ENCODE measurements around the gene PELO. TPM values are rescaled to one million over a fixed set of nuclear protein-coding genes. Genes with fewer than 3 reads are reported as not detected.

PELO gene
- total and polyA plus RNA-seq, 9 of the 15 experiments (the other 6 are each of a cell fraction or from before 2014, with no cell fraction given): 5.8 to 14.6 (median 9.6) TPM

GRCh38 chr5:52831786-52832511 is 44.2 kb downstream of the PELO start:
- ChIA-PET CTCF (ENCODE audit: low intra/inter-chr PET ratio) (no interaction called here), POLR2A (interaction anchor here (1.2 kb wide), 1 partner anchor 9 kb away, joined by 3 read pairs; no protein-coding TSS in a partner anchor)
- in situ Hi-C loops (cut with MboI) (no loop called here), intact Hi-C loops (cut with micrococcal nuclease) (no loop called here)
- H3K36me3 ChIP-seq (ENCODE audit: control insufficient read depth, insufficient read depth, low read length): no peaks in the 10 kb centered on the region
- no peak overlapping the region for H3K4me3 ChIP-seq
- H3K4me2 ChIP-seq (ENCODE audit: insufficient read depth, low read length): no peak overlapping the region
- H3K9ac ChIP-seq (ENCODE audit: insufficient read depth in 1 of 2, low read depth in 2 of 2, low read length in 2 of 2): no peak overlapping the region
- no peak for FAIRE-seq
- H3K79me2 ChIP-seq (ENCODE audit: control insufficient read depth, insufficient read depth, low read length): no peaks in the 10 kb centered on the region
- H4K20me1 ChIP-seq (replicated peaks; ENCODE audit: control insufficient read depth, insufficient read depth, low read length): no peaks in the 10 kb centered on the region
- no peak for ATAC-seq
- H3K9me3 ChIP-seq (replicated peaks; ENCODE audit: control insufficient read depth, insufficient read depth, low read depth, low read length): no peaks in the 10 kb centered on the region
- TF ChIP-seq EGR1 (conservative IDR thresholded peaks at IDR 0.05) (no peak), ZNF583 (CRISPR knock-in tag; IDR thresholded peaks at IDR 0.05) (no peak), CBX1 (IDR thresholded peaks at IDR 0.05; ENCODE audit: low read depth) (no peak), RAD51 (IDR thresholded peaks at IDR 0.05; ENCODE audit: borderline replicate concordance, low read depth) (no peak), HNRNPH1 (optimal IDR thresholded peaks at IDR 0.05; ENCODE audit: low read depth, low read length) (no peak), TCF7L2 (IDR thresholded peaks at IDR 0.05; ENCODE audit: low read depth, low read length) (no peak), SMAD1 (IDR thresholded peaks at IDR 0.05; ENCODE audit: low read depth, low read length, partially characterized antibody) (no peak), GATA2 (CRISPR knock-in tag; IDR thresholded peaks at IDR 0.05) (no peak), DIDO1 (tag; IDR thresholded peaks at IDR 0.05; ENCODE audit: low read depth) (no peak)
- TF ChIP-seq, protein P1, sequence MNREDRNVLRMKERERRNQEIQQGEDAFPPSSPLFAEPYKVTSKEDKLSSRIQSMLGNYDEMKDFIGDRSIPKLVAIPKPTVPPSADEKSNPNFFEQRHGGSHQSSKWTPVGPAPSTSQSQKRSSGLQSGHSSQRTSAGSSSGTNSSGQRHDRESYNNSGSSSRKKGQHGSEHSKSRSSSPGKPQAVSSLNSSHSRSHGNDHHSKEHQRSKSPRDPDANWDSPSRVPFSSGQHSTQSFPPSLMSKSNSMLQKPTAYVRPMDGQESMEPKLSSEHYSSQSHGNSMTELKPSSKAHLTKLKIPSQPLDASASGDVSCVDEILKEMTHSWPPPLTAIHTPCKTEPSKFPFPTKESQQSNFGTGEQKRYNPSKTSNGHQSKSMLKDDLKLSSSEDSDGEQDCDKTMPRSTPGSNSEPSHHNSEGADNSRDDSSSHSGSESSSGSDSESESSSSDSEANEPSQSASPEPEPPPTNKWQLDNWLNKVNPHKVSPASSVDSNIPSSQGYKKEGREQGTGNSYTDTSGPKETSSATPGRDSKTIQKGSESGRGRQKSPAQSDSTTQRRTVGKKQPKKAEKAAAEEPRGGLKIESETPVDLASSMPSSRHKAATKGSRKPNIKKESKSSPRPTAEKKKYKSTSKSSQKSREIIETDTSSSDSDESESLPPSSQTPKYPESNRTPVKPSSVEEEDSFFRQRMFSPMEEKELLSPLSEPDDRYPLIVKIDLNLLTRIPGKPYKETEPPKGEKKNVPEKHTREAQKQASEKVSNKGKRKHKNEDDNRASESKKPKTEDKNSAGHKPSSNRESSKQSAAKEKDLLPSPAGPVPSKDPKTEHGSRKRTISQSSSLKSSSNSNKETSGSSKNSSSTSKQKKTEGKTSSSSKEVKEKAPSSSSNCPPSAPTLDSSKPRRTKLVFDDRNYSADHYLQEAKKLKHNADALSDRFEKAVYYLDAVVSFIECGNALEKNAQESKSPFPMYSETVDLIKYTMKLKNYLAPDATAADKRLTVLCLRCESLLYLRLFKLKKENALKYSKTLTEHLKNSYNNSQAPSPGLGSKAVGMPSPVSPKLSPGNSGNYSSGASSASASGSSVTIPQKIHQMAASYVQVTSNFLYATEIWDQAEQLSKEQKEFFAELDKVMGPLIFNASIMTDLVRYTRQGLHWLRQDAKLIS (CRISPR knock-in tag; IDR thresholded peaks at IDR 0.05): no peak
- no peak overlapping the region for H2AFZ ChIP-seq (ENCODE audit: low read depth, low read length)
- no peaks in the 10 kb centered on the region for H3K9me1 ChIP-seq (ENCODE audit: control insufficient read depth, insufficient read depth, low read length)
- H3K27ac ChIP-seq (ENCODE audit: extremely low read depth, low read depth, low read length): no peak overlapping the region
- WGBS (ENCODE audit: insufficient coverage, low coverage, missing lambda C conversion rate): 0% methylated on average over 2 of the region's 2 CpGs
- no TSS peak for BruUV-seq (replicated peaks)
- H3K4me1 ChIP-seq (replicated peaks in 1 of 2; ENCODE audit: control insufficient read depth in 2 of 2, insufficient read depth in 2 of 2, low read length in 2 of 2): no peaks in the 10 kb centered on the region
- DNase-seq (ENCODE audit: extremely low read depth in 1 of 4, low spot score in 3 of 4): no peak
- 0 out of 5 replicates have a peak, but pooled peaks cover 0 to 2% of the 10 kb centered on the region in 2 experiments for H3K27me3 ChIP-seq (ENCODE audit: control insufficient read depth in 2 of 2, insufficient read depth in 2 of 2, low read length in 2 of 2)
